BE2C (cell line): ENCODE data around the gene CRYGC.

ENCODE experiments used
- DNase-seq: peaks from one replicate; pipeline ENCODE4 v3.0.0-alpha.2; 2020
- H3K27me3 ChIP-seq: fragments of 250-450 bp; sonication (Bioruptor Pico); 2 replicates; pipeline ENCODE4 v1.5.1; 2020; ENCODE audit warnings: mild to moderate bottlenecking
- H3K36me3 ChIP-seq: fragments of 250-450 bp; sonication (Bioruptor Pico); 2 replicates; pipeline ENCODE4 v1.5.1; 2020; ENCODE audit warnings: mild to moderate bottlenecking
- H3K4me1 ChIP-seq: fragments of 250-450 bp; sonication (Bioruptor Pico); 2 replicates; pipeline ENCODE4 v1.5.1; 2020
- H3K4me3 ChIP-seq: 2 replicates; pipeline ENCODE4 v1.5.1; 2011; ENCODE audit warnings: low read depth, low read length
- H3K9me3 ChIP-seq: fragments of 250-450 bp; sonication (Bioruptor Pico); 2 replicates; pipeline ENCODE4 v1.5.1; 2020
- CTCF ChIP-seq: IDR thresholded peaks from 2 replicates; pipeline ENCODE4 v1.5.1; 2012; ENCODE audit warnings: mild to moderate bottlenecking, low read depth, low read length

CRYGC gene

GRCh38 chr2:208093128-208093527 lies 36.5 kb downstream of the CRYGC start:
- Histone ChIP-seq H3K36me3 (no peaks in the 10 kb centered on the region), H3K4me3 (no peak overlapping the region), H3K4me1 (peaks cover 4% of the 10 kb centered on the region; the same call in 1 of the 2 replicates), H3K9me3 (no peaks in the 10 kb centered on the region), H3K27me3 (no peaks in the 10 kb centered on the region)
- no peak for TF ChIP-seq CTCF
- no peak for DNase-seq

- Histone ChIP-seq H3K36me3 (no peaks in the 10 kb centered on the region), H3K27me3 (no peaks in the 10 kb centered on the region), H3K4me3 (no peak overlapping the region), H3K4me1 (peaks cover 4% of the 10 kb centered on the region; the same call in 1 of the 2 replicates), H3K9me3 (no peaks in the 10 kb centered on the region)
- TF ChIP-seq CTCF = no peak
- DNase-seq = no peak
Observed at GRCh38 chr2:208092093-208092832, 37.4 kb downstream of the CRYGC start.

- Histone ChIP-seq H3K9me3 (no peaks in the 10 kb centered on the region), H3K4me3 (no peak overlapping the region), H3K27me3 (no peaks in the 10 kb centered on the region), H3K4me1 (peaks cover 4% of the 10 kb centered on the region; the same call in 1 of the 2 replicates), H3K36me3 (no peaks in the 10 kb centered on the region)
- DNase-seq = no peak
- TF ChIP-seq CTCF = no peak
Observed at GRCh38 chr2:208090420-208090819, 39.2 kb downstream of the CRYGC start.

GRCh38 chr2:208086029-208086428 lies 43.6 kb downstream of the CRYGC start:
- DNase-seq = no peak
- Histone ChIP-seq H3K27me3 (0 out of 2 replicates have a peak, but pooled peaks cover 4% of the 10 kb centered on the region), H3K9me3 (no peaks in the 10 kb centered on the region), H3K4me1 (no peaks in the 10 kb centered on the region), H3K4me3 (no peak overlapping the region), H3K36me3 (no peaks in the 10 kb centered on the region)
- TF ChIP-seq CTCF = no peak

- 0 out of 2 replicates have a peak, but pooled peaks cover 4% of the 10 kb centered on the region for H3K27me3 ChIP-seq
- H3K4me3 ChIP-seq = no peak overlapping the region
- TF ChIP-seq CTCF = no peak
- no peaks in the 10 kb centered on the region for H3K36me3 ChIP-seq
- DNase-seq = no peak
- no peaks in the 10 kb centered on the region for H3K4me1 ChIP-seq
- H3K9me3 ChIP-seq = no peaks in the 10 kb centered on the region
Observed at GRCh38 chr2:208083807-208084206, 45.8 kb downstream of the CRYGC start.
